HG03457 (cell line): Measurements from ENCODE around the gene HEPHL1.

Experiments used
- ATAC-seq: cut with Tn5 transposase; IDR thresholded peaks from one replicate; pipeline ENCODE4 v1.9.1; 2021; ENCODE audit warnings: moderate number of reproducible peaks; ENCODE audit not compliant: unreplicated experiment

HEPHL1 gene

GRCh38 chr11:94023856-94024255, 2.7 kb downstream of the HEPHL1 start:
- ATAC-seq: no peak

- ATAC-seq: no peak
Observed at GRCh38 chr11:94024547-94024946, 3.4 kb downstream of the HEPHL1 start.

GRCh38 chr11:94025690-94026394, 4.7 kb downstream of the HEPHL1 start:
- ATAC-seq: no peak

- ATAC-seq: no peak
Observed at GRCh38 chr11:94027210-94027609, 6.1 kb downstream of the HEPHL1 start.

GRCh38 chr11:94028436-94028835, 7.3 kb downstream of the HEPHL1 start:
- ATAC-seq: no peak

GRCh38 chr11:94030059-94030458, 8.9 kb downstream of the HEPHL1 start:
- ATAC-seq: no peak

GRCh38 chr11:94031625-94032024, 10.5 kb downstream of the HEPHL1 start:
- ATAC-seq: no peak

GRCh38 chr11:94032066-94032465, 10.9 kb downstream of the HEPHL1 start:
- ATAC-seq: no peak

GRCh38 chr11:94032725-94033124, 11.6 kb downstream of the HEPHL1 start:
- no peak for ATAC-seq

- ATAC-seq: no peak
Observed at GRCh38 chr11:94034207-94034606, 13.1 kb downstream of the HEPHL1 start.

- ATAC-seq: no peak
Observed at GRCh38 chr11:94036096-94036495, 14.9 kb downstream of the HEPHL1 start.

- ATAC-seq: no peak
Observed at GRCh38 chr11:94043241-94043640, 22.1 kb downstream of the HEPHL1 start.

GRCh38 chr11:94046796-94047195, 25.6 kb downstream of the HEPHL1 start:
- no peak for ATAC-seq

- ATAC-seq: no peak
Observed at GRCh38 chr11:94048032-94048709, 27.0 kb downstream of the HEPHL1 start.

- ATAC-seq: no peak
Observed at GRCh38 chr11:94049351-94049750, 28.2 kb downstream of the HEPHL1 start.

- no peak for ATAC-seq
Observed at GRCh38 chr11:94058630-94059029, 37.5 kb downstream of the HEPHL1 start.

- no peak for ATAC-seq
Observed at GRCh38 chr11:94059065-94059464, 37.9 kb downstream of the HEPHL1 start.

GRCh38 chr11:94060401-94060800, 39.2 kb downstream of the HEPHL1 start:
- no peak for ATAC-seq

- no peak for ATAC-seq
Observed at GRCh38 chr11:94062360-94062759, 41.2 kb downstream of the HEPHL1 start.

GRCh38 chr11:94066901-94067429, 45.8 kb downstream of the HEPHL1 start:
- ATAC-seq: no peak

- ATAC-seq: no peak
Observed at GRCh38 chr11:94068764-94069163, 47.6 kb downstream of the HEPHL1 start.

GRCh38 chr11:94077552-94078293, 56.6 kb downstream of the HEPHL1 start:
- no peak for ATAC-seq
